BJ (cell line): ENCODE results near the gene CDC16. TPM values are rescaled to one million over a fixed set of nuclear protein-coding genes. Genes with fewer than 3 reads are reported as not detected.

Source experiments
- CTCF ChIA-PET: fragments of 350-600 bp; formaldehyde crosslinking; extraction: SDS; loops from one replicate; lab custom pipeline; 2021; ENCODE audit warnings: antibody characterized with exemption, inconsistent platforms; lab: Yijun Ruan, JAX
- POLR2A ChIA-PET: fragments of 300-600 bp; sonication (Branson Sonifier 250); formaldehyde crosslinking; extraction: SDS; loops from one replicate; lab custom pipeline; 2021; ENCODE audit warnings: antibody characterized with exemption; lab: Charles Lee
- DNase-seq: peaks from one replicate; pipeline ENCODE4 v3.0.0-alpha.2; 2011; ENCODE audit warnings: low read depth
- H3K27me3 ChIP-seq: 2 replicates; pipeline ENCODE4 v1.6.0; 2011; ENCODE audit warnings: low read length; ENCODE audit not compliant: control insufficient read depth, insufficient read depth
- H3K36me3 ChIP-seq: 2 replicates; pipeline ENCODE4 v1.5.1; 2011; ENCODE audit warnings: low read length; ENCODE audit not compliant: control insufficient read depth, insufficient read depth
- H3K4me3 ChIP-seq: 2 replicates; pipeline ENCODE4 v1.5.1; 2011; ENCODE audit warnings: low read depth, mild to moderate bottlenecking, control low read depth, low read length
- CTCF ChIP-seq: IDR thresholded peaks from 2 replicates; pipeline ENCODE4 v1.5.1; 2011; ENCODE audit warnings: low read depth, mild to moderate bottlenecking, control low read depth, inconsistent platforms, low read length, moderate library complexity; ENCODE audit not compliant: insufficient read depth
- polyA plus RNA-seq: library from polyadenylated mRNA; depleted of rRNA; stranded (reverse); fragments of >200 nt; gene quantifications from 2 replicates; pipeline ENCODE4 v1.2.3, GENCODE V29; 2011

Gene CDC16
- polyA plus RNA-seq, 1 experiment: 55.8 TPM

GRCh38 chr13:114283576-114283975 lies 48.9 kb downstream of the CDC16 start:
- ChIA-PET POLR2A (no interaction called here), CTCF (no interaction called here)
- H3K36me3 ChIP-seq: peaks cover 16% of the 10 kb centered on the region
- H3K4me3 ChIP-seq: no peak overlapping the region
- TF ChIP-seq CTCF: no peak
- no peak for DNase-seq
- no peaks in the 10 kb centered on the region for H3K27me3 ChIP-seq

- Histone ChIP-seq H3K27me3 (no peaks in the 10 kb centered on the region), H3K4me3 (no peak overlapping the region), H3K36me3 (peaks cover 19% of the 10 kb centered on the region)
- CTCF ChIA-PET: no interaction called here
- POLR2A ChIA-PET: no interaction called here
- DNase-seq: no peak
- no peak for TF ChIP-seq CTCF
These were observed 50.0 kb downstream of the CDC16 start for GRCh38 chr13:114284680-114285079.

GRCh38 chr13:114285166-114285808 lies 50.6 kb downstream of the CDC16 start:
- Histone ChIP-seq H3K36me3 (peaks cover 19% of the 10 kb centered on the region), H3K27me3 (no peaks in the 10 kb centered on the region), H3K4me3 (no peak overlapping the region)
- ChIA-PET POLR2A (no interaction called here), CTCF (no interaction called here)
- no peak for TF ChIP-seq CTCF
- DNase-seq: no peak

- no peak for TF ChIP-seq CTCF
- no peak overlapping the region for H3K4me3 ChIP-seq
- peaks cover 20% of the 10 kb centered on the region for H3K36me3 ChIP-seq
- H3K27me3 ChIP-seq: no peaks in the 10 kb centered on the region
- ChIA-PET CTCF (no interaction called here), POLR2A (no interaction called here)
- no peak for DNase-seq
These were observed 52.1 kb downstream of the CDC16 start for GRCh38 chr13:114286808-114287207.

DNA sequence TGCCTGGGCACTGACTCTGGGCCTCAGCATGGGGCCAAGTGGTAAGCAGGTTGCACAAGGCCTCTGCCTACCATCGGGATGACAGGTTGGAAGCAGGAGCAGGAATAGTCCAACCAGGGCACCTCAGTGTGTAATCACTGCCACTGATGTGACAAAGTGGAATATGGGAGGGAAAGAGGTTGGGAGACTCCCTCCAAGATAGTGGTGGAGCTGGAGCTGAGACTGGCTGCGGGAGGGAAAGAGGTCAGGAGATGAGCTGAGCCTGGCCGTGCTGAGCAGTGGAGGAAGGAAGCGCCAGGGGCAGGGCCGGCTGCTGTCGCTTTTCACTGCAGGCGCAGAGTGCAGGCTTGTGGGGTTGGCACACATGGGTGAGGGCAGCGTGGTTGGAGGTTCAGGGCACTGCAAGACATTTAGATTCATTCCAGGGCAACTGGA lies 53.5 kb downstream of the CDC16 start:
- ChIA-PET POLR2A (no interaction called here), CTCF (no interaction called here)

More for the DNA sequence above, 53.5 kb downstream of the CDC16 start:
- Histone ChIP-seq H3K4me3 (no peak overlapping the region), H3K36me3 (peaks cover 23% of the 10 kb centered on the region), H3K27me3 (no peaks in the 10 kb centered on the region)
- no peak for TF ChIP-seq CTCF
- no peak for DNase-seq
